Adrenal gland (tissue), 12 donors: ENCODE data around the gene SLC38A2. TPM values are rescaled to one million over a fixed set of nuclear protein-coding genes. Genes with fewer than 3 reads are reported as not detected.

Experiments
- DNase-seq, 7 donors: peaks; one replicate each; pipeline ENCODE4 v3.0.0-alpha.2; 2019 to 2020
- H3K27ac ChIP-seq, 5 donors: fragments of 200-600 bp; sonication (generic) in 4 of 5; 1 replicate in 3 of 5; 2 replicates in 2 of 5; pipeline versions ENCODE4 v1.5.1 to v1.8.0; 2016 to 2020; ENCODE audit warnings: mild to moderate bottlenecking in 1 of 5
- H3K27me3 ChIP-seq: fragments of 200-600 bp; 2 replicates; pipeline ENCODE4 v1.8.0; 2021
- H3K36me3 ChIP-seq, 2 donors: fragments of 200-600 bp; replicated peaks in 1 of 2; 1 replicate in 1 of 2; 2 replicates in 1 of 2; pipeline versions ENCODE4 v1.5.1 to v1.8.0; 2018 to 2022
- H3K4me1 ChIP-seq, 2 donors: fragments of 200-600 bp; replicated peaks in 1 of 2; 1 replicate in 1 of 2; 2 replicates in 1 of 2; pipeline versions ENCODE4 v1.5.1 to v1.8.0; 2018 to 2021
- H3K4me3 ChIP-seq, 4 donors: fragments of 200-600 bp; sonication (generic) in 3 of 4; one replicate each; pipeline ENCODE4 v1.5.1; 2016 to 2018
- H3K9me3 ChIP-seq, 3 donors: fragments of 200-600 bp; sonication (generic) in 1 of 3; replicated peaks in 1 of 3; 1 replicate in 2 of 3; 2 replicates in 1 of 3; pipeline versions ENCODE4 v1.5.1 to v1.8.0; 2016 to 2021
- CTCF ChIP-seq, 6 experiments: fragments of 450-650 bp in 4 of 6; fragments of 200-600 bp in 2 of 6; sonication (generic) in 1 of 6; IDR thresholded peaks; 1 replicate in 5 of 6; 2 replicates in 1 of 6; pipeline versions ENCODE4 v1.5.1 to v1.8.0; 2016 to 2021; ENCODE audit warnings: antibody characterized with exemption in 6 of 6, mild to moderate bottlenecking in 2 of 6, moderate library complexity in 1 of 6
- POLR2A ChIP-seq, 2 donors: fragments of 450-650 bp; IDR thresholded peaks; one replicate each; pipeline ENCODE4 v1.6.1; 2017; ENCODE audit warnings: antibody characterized with exemption in 2 of 2, mild to moderate bottlenecking in 2 of 2, moderate library complexity in 1 of 2
- WGBS, 4 donors: extraction: QIAGEN DNeasy Blood & Tissue Kit in 2 of 4; methylation state at CpG; one replicate each; pipeline versions ENCODE4 v1.1.5 to v1.1.7; 2013 to 2017; 5-methylcytosine and 5-hydroxymethylcytosine counted together
- intact Hi-C, 2 donors: fragments of 100-400 bp; cut with DNase I; formaldehyde crosslinking; loops; one replicate each; pipeline versions ENCODE4 v1.14.1 to v1.15.0; 2022 to 2023
- polyA plus RNA-seq, 3 donors: library from polyadenylated mRNA; stranded (reverse); fragments of 200-250 nt in 2 of 3; fragments of 350-450 nt in 1 of 3; fragmentation: Illumina TruSeq in 1 of 3; extraction: RNeasy Lipid Tissue Mini Kit (QIAGEN cat#74804) in 1 of 3; gene quantifications; one replicate each; pipeline ENCODE4 v1.2.3, GENCODE V29; 2013 to 2014
- total RNA-seq, 9 donors: library from RNA; depleted of rRNA in 4 of 9; stranded (reverse); fragments of >200 nt in 4 of 9; fragments of 120-200 nt in 1 of 9; fragmentation: NEBNext Ultra II Directional in 1 of 9; extraction: Animal tissue kit (Norgen Biotek cat#: 25700) in 1 of 9; gene quantifications; one replicate each; pipeline versions ENCODE4 v1.1.0 to v1.2.4, GENCODE V29; 2013 to 2023
- donor health status: healthy with polysubstance abuse.
- donor health status: Bipolar disorder and iron deficiency.
- donor health status: DM: yes; HTN: yes; CAD: no.
- donor health status: DM: no; HTN: no; CAD: no.
- donor health status: DM: no; HTN: no; CAD: no.
- donor health status: DM: yes; HTN: yes; CAD: no.

Gene SLC38A2
- total and polyA plus RNA-seq, 12 donors, result 94.6 to 948 (median 280) TPM

DNA sequence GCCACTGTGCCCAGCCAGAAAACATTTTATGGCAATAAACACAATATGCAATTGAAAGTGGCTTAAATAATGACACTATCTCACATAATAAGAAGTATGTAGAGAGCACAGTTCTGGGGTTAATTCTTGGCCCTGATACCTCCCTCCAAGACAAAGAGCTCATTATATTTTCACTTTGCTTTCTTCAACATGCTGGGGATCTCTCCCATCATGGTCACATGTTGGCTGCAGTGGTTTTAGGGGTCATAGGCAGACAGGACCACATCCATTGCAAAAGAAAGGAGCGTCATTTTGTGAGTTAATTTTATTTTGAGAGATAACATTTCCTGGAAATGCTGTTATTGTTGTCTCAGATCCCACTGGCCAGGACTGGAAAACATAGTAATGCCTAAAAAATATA lies 8.3 kb upstream of the SLC38A2 start:
- intact Hi-C loops, result loop anchor here in 1 of 2 donors (10.0 kb wide), 1 partner anchor 174 kb away; no protein-coding TSS in a partner anchor
- no peaks in the 10 kb centered on the region for H3K9me3 ChIP-seq

GRCh38 chr12:46380022-46380796 lies 7.6 kb upstream of the SLC38A2 start:
- no peak for TF ChIP-seq POLR2A (IDR thresholded peaks at IDR 0.05)
- TF ChIP-seq CTCF (IDR thresholded peaks at IDR 0.05), result no peak
- 88 to 95% (median 91%) methylated on average over 3 of the region's 3 CpGs for WGBS, 4 donors
- no peak for DNase-seq
- Histone ChIP-seq H3K36me3 (no peaks in the 10 kb centered on the region), H3K27me3 (no peaks in the 10 kb centered on the region), H3K27ac (no peak overlapping the region), H3K9me3 (no peaks in the 10 kb centered on the region), H3K4me1 (peaks cover 18 to 19% of the 10 kb centered on the region in 2 donors), H3K4me3 (no peak overlapping the region)
- intact Hi-C loops, result loop anchor here in 1 of 2 donors (10.0 kb wide), 1 partner anchor 175 kb away; no protein-coding TSS in a partner anchor

More for the DNA sequence above, 8.3 kb upstream of the SLC38A2 start:
- no peaks in the 10 kb centered on the region for H3K36me3 ChIP-seq
- WGBS, 4 donors, result 67 to 80% (median 73%) methylated on average over 1 of the region's 1 CpG
- no peak overlapping the region for H3K4me3 ChIP-seq
- TF ChIP-seq CTCF (IDR thresholded peaks at IDR 0.05), result no peak
- TF ChIP-seq POLR2A (IDR thresholded peaks at IDR 0.05), result no peak
- peaks cover 21 to 26% of the 10 kb centered on the region in 2 donors for H3K4me1 ChIP-seq
- H3K27me3 ChIP-seq, result no peaks in the 10 kb centered on the region
- no peak overlapping the region for H3K27ac ChIP-seq
- no peak for DNase-seq

GRCh38 chr12:46379352-46379751 lies 6.8 kb upstream of the SLC38A2 start:
- Histone ChIP-seq H3K4me1 (peaks cover 10% of the 10 kb centered on the region in 2 donors), H3K36me3 (no peaks in the 10 kb centered on the region), H3K27me3 (no peaks in the 10 kb centered on the region), H3K9me3 (no peaks in the 10 kb centered on the region), H3K27ac (no peak overlapping the region), H3K4me3 (no peak overlapping the region)
- intact Hi-C loops, result loop anchor here in 1 of 2 donors (10.0 kb wide), 2 partner anchors 105 to 185 kb away; no protein-coding TSS in a partner anchor
- no peak for DNase-seq
- WGBS, 4 donors, result 81 to 84% (median 82%) methylated on average over 3 of the region's 3 CpGs
- TF ChIP-seq POLR2A (IDR thresholded peaks at IDR 0.05) (no peak), CTCF (IDR thresholded peaks at IDR 0.05) (no peak)

- intact Hi-C loops, result loop anchor here in 1 of 2 donors (10.0 kb wide), 2 partner anchors 106 to 186 kb away; no protein-coding TSS in a partner anchor
- Histone ChIP-seq H3K27me3 (no peaks in the 10 kb centered on the region), H3K4me3 (no peak overlapping the region), H3K4me1 (peaks cover 8 to 12% of the 10 kb centered on the region in 2 donors), H3K27ac (no peak overlapping the region), H3K9me3 (no peaks in the 10 kb centered on the region), H3K36me3 (no peaks in the 10 kb centered on the region)
- 92 to 100% (median 95%) methylated on average over 1 of the region's 1 CpG for WGBS, 4 donors
- no peak for DNase-seq
- TF ChIP-seq POLR2A (IDR thresholded peaks at IDR 0.05) (no peak), CTCF (IDR thresholded peaks at IDR 0.05) (no peak)
Measured at GRCh38 chr12:46378530-46378929, 6.0 kb upstream of the SLC38A2 start.
